Fibroblast of skin of right quadriceps (primary cell): Measurements from ENCODE around the gene TNFRSF14.

Experiments used
- DNase-seq: peaks from one replicate; pipeline ENCODE4 v3.0.0-alpha.2; 2013

TNFRSF14 gene

DNA sequence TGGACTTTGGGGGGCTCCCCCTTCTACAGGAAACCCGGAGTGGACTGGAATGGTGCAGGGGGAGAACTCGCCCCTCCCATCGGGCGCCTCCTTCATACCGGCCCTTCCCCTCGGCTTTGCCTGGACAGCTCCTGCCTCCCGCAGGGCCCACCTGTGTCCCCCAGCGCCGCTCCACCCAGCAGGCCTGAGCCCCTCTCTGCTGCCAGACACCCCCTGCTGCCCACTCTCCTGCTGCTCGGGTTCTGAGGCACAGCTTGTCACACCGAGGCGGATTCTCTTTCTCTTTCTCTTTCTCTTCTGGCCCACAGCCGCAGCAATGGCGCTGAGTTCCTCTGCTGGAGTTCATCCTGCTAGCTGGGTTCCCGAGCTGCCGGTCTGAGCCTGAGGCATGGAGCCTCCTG is at the start of gene TNFRSF14:
Gene TNFRSF14 (plus strand): TSS at position 95 of the 401 bp plus-strand sequence. CDS start 294 bp downstream, at position 389.
- DNase-seq: peak; percentile 16

GRCh38 chr1:2506901-2507565 is 49.1 kb upstream of the TNFRSF14 start:
- DNase-seq: no peak

DNA sequence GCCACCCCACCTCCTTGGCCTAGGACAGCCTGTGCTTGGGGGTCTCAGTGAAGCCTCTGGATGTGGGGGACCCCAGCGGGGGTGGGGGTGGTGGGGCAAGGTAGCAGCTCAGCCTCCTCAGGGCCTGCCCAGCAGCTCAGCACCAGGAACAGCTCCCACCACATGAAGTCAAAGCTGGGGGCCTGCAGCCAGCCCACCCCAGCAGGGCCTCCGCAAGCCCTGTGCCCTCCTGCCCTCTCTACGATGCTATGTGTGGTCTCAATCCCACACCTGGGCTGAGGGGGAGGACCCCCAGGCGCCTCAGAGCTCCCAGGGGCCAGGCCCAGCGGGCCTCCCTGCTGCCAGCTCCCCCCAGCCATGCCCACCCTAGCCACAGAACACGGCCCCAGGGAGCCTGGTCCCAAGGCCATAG is 48.4 kb upstream of the TNFRSF14 start:
- no peak for DNase-seq

- DNase-seq: no peak
These were observed 48.0 kb upstream of the TNFRSF14 start for GRCh38 chr1:2508180-2508579.

- DNase-seq: no peak
These were observed 47.4 kb upstream of the TNFRSF14 start for GRCh38 chr1:2508751-2509150.

DNA sequence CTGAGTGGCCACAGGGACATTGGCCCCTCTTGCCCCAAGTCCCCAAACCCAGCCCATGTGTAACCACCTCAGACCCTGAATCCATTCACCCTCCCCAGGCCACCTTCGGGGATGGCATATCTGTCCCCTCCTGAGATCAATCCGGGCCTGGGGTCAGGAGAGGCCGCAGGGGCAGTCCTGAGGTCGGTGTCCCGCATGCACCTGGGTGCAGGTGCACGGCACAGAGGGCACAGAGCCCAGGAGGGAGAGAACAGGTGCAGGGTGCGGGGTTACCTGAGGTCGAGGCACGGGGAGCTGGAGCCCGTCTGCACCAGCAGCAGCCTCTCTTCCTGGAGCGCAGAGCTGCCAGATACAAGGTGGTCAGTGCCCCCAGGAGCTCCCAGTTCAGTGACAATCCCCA is 46.6 kb upstream of the TNFRSF14 start:
- no peak for DNase-seq

- no peak for DNase-seq
These were observed 45.6 kb upstream of the TNFRSF14 start for GRCh38 chr1:2510366-2511155.

- no peak for DNase-seq
These were observed 43.2 kb upstream of the TNFRSF14 start for GRCh38 chr1:2512862-2513421.

GRCh38 chr1:2513939-2514652 is 42.1 kb upstream of the TNFRSF14 start:
- DNase-seq: no peak

DNA sequence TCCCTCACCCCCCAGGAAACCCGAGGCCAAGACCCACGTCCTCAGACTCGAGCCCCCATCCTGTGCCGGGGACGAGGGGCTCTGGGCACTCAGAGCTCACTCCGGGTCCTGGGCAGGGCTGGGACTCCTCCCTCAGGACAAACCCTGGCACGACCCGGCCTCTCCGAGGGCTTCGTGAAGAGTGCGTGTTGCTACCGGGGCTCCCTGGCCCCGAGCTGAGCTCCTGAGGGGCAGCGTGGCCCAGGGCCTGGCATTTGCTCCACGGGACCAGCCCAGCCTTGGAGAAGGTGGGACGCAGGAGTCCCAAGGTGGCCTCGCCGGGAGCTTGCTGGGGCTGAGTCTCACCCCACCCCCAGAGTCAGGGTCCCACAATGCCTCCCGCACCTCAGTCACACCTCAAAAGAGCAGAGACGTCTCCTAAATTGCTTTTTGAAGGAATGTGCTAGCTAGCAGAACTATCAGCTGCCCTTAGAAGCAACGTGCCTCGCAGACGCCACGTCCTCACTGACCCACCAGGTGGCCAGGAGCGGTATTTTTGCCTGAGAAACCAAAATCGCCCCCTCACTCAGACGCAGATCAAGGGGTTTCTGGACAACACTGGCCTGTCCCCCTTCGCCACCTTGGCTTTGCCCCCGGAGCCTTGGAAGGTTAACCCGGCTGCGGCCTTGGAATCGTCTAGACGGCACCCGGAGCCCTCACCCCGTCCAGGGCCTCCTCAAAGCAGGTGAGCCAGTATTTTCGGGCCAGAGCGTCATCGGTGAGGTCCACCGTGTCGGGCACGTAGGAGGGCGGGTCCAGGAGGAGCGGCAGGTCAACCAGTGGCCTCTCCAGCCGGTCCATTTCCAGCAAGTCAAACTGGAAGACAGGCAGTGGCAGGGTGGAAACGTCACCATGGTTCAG is 41.1 kb upstream of the TNFRSF14 start:
- DNase-seq: no peak

DNA sequence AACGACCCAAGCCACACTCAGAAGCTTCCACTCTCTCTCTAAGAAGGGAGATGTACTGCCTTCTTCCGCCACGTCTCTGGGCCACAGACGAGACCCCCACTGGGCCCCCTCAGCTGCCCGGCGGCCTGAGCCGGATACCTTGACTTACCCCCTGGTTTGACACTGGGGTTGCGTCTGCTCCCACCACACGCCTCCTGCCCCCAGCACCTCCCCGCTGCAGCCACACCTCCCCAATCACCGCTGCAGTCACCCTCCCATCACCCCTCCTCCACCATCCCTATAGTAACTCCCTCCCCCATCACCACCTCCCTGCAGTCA is 40.4 kb upstream of the TNFRSF14 start:
- no peak for DNase-seq

DNA sequence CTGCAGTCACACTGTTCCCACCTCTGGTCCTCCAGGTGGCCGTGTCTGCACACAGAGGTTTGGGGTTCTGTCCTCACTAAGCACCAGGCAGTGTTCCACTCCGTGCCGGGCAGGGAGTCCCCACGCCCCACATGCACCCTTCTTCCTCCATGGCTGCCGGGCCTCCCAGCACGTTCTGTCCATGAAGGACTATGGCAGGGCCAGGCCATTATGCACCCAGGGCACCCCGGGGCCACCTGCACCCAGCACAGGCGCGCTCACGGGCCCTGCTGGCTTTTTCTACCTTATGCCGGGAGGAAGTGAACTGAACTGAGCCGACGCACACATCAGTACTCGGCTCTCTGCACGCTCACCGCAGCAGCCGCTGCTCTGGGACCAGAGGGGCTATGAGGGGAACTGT is 40.0 kb upstream of the TNFRSF14 start:
- DNase-seq: no peak

DNA sequence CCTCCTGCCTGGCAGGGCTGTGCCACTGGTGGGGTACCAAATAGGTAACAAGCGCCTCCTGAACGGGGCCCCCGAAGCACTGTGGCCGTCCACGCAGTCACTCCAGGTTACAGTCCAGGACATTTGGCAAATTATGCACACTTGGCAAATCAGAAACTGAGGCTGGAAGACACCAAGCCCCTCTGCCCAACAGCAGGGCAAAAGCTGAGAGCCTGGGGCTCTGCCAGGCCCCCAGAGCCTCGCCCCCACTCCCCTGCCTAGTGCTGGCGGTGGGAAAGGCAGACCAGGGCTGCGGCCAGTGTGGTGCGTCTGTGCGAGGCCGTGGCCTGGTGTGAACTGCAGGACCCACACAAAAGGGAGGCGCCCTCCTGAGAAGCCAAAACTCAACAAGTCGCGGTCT is 39.2 kb upstream of the TNFRSF14 start:
- no peak for DNase-seq

GRCh38 chr1:2517966-2518365 is 38.2 kb upstream of the TNFRSF14 start:
- DNase-seq: no peak

DNA sequence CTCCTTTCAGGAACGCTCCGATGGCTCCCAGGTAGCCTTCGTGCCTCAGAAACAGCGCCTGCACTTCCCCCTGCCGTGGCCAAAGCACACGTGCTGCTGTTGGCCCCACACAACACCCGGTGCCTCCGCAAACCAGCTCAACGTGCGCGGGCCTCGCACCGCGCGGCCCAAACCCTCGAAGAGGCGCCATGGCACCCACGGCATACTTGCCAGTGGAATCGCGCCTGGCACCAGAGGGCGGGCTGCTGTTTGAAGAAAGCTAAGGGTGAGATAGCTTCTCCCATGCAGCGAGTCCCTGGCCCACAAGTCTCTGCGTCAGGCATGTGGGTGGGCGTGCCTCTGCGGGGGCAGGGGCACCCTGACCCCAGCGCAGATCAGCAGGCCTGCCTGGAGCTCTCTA is 37.6 kb upstream of the TNFRSF14 start:
- no peak for DNase-seq

DNA sequence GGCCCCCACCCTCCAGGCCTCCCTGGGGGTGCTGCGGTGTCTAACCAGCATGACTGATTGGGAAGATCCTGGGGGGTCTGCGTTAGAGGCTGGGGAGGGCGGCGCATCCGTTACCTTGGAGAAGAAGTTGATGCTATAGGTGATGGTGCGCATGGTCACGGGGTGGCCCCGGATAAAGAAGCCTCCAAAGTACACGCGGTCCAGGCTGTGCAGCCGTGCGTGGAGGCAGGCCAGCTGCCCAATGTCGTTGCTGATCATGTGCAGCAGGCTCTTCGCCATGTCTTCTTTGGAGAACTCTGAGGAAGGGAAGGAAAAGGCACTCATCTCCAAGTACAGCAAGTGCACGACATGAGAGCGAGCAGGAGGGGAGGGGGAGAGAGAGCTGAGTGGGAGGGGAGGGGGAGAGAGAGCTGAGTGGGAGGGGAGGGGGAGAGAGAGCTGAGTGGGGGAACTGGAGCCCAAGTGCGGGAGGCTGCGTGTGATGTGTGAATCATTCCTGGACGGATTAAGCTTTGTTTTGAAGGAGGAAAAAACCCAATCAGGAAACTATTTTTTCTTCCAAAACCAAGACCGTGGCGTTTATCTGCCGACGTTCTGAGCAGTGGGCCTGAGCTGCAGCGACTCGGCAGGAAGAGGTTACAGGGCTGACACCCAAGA is 37.0 kb upstream of the TNFRSF14 start:
- no peak for DNase-seq

DNA sequence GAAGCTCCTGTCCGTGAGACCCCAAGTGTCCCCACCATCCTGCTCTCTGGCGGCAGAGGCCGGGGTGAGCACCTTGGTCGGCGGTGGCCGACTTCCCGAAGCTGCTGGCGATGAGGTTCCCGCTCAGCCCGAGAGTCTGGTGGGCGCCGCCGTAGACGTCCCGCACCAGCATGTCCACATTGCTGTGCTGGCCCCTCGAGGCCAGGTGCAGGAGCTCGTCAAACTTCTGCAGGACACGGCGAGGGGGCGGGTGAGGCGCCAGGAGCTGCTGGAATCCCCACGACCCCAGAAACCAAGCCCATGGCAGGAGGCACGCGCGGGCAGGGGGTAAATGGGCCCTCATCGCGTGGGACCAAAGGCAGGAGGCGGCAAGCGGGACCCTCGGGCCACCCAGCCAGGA is 36.4 kb upstream of the TNFRSF14 start:
- no peak for DNase-seq

- DNase-seq: no peak
These were observed 36.0 kb upstream of the TNFRSF14 start for GRCh38 chr1:2520206-2520605.

DNA sequence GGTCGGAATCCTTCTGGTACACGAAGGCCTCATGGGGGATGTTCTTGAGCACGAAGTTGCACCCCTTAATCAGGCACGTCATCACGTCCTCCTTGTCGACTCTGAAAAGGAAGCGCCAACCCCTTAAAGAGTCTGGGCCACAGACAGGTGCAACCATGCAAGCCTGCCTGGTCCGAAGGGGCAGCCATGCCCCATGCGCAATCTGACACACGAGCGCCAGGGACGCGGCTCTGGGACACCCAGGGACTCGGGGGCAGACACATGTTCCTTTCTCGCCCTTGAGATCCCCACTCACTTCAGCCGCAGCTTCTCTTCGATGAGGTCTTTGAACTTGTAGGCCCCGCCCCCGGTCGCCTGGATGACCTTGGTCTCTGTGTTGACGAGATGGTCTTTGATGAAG is 35.4 kb upstream of the TNFRSF14 start:
- DNase-seq: no peak

- DNase-seq: no peak
These were observed 33.9 kb upstream of the TNFRSF14 start for GRCh38 chr1:2522230-2522629.

DNA sequence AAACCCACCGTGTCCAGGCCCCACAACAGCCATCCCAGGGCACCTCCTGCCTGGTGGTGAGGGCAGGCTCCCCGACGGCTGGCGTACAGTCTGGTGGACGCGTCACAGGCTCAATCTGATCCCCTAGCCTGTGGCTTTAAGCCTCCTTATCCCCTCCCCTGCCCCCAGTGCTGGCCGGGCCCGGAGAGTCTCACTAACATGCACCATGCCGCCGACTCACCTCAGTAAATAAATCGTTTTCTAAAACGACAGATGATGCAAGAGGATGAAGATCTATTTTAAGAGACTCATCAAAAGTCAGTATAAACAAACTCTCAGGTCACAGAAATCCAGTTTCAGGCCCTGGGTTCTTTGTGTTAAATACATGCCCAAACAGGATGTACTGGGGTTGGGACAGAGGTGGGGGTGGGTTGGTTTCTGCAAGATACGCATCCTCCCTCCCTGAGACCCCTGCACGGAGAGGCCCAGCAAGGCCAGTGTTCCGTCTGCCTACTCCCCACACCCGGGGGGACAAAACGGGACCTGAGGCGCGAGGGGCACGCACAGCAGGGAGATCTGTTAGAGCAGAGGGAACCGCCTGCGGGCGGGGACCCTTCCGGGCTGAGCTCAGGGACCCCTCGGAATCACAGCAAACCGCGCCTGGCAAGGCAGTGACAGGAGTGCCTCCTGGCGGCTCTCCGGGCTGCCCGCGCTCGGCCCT is 32.8 kb upstream of the TNFRSF14 start:
- peak; percentile 29 for DNase-seq
